H1 (cell line): Measurements from ENCODE around the gene GH1.

Experiments
- CREB1 ChIP-seq: IDR thresholded peaks from 2 replicates; pipeline ENCODE4 v1.6.1; 2012; ENCODE audit warnings: inconsistent platforms
- EZH2 ChIP-seq: fragments of 200-600 bp; sonication (generic); IDR thresholded peaks from 2 replicates; pipeline ENCODE4 v1.7.1; 2012; ENCODE audit warnings: low read depth, mild to moderate bottlenecking, moderate library complexity, low read length, inconsistent platforms; ENCODE audit not compliant: severe bottlenecking
- GTF2F1 ChIP-seq: IDR thresholded peaks from 2 replicates; pipeline ENCODE4 v1.6.1; 2012; ENCODE audit warnings: low read depth, low read length, improper control_type of control experiment, borderline replicate concordance
- NRF1 ChIP-seq: IDR thresholded peaks from 2 replicates; pipeline ENCODE4 v1.6.1; 2011; ENCODE audit warnings: mild to moderate bottlenecking, low read depth, low read length, improper control_type of control experiment
- POLR2A ChIP-seq, 2 experiments: IDR thresholded peaks; 1 replicate in 1 of 2; 2 replicates in 1 of 2; pipeline ENCODE4 v1.6.1; 2011; ENCODE audit warnings: low read depth in 2 of 2, low read length in 2 of 2, mild to moderate bottlenecking in 2 of 2; ENCODE audit errors: control extremely low read depth in 1 of 2
- POLR2AphosphoS5 ChIP-seq: IDR thresholded peaks from 2 replicates; pipeline ENCODE4 v1.6.1; 2011; ENCODE audit warnings: low read depth, low read length
- RFX5 ChIP-seq: IDR thresholded peaks from 2 replicates; pipeline ENCODE4 v1.6.1; 2011; ENCODE audit warnings: low read depth, low read length, improper control_type of control experiment, borderline replicate concordance
- SP2 ChIP-seq: IDR thresholded peaks from 2 replicates; pipeline ENCODE4 v1.6.1; 2012; ENCODE audit warnings: mild to moderate bottlenecking, low read length, inconsistent platforms
- ZNF274 ChIP-seq: IDR thresholded peaks from 2 replicates; pipeline ENCODE4 v1.7.0; 2012; ENCODE audit warnings: low read length, borderline replicate concordance; ENCODE audit errors: extremely low read depth
- TF ChIP-seq, protein P1 (sequence below), 3 experiments: IDR thresholded peaks; 1 replicate in 2 of 3; 2 replicates in 1 of 3; pipeline versions ENCODE4 v1.5.1 to v1.6.1; 2011; ENCODE audit warnings: low read length in 3 of 3, mild to moderate bottlenecking in 3 of 3, inconsistent platforms in 2 of 3, low read depth in 1 of 3, moderate library complexity in 1 of 3; ENCODE audit not compliant: insufficient read depth in 1 of 3; ENCODE audit errors: control extremely low read depth in 1 of 3

DNA sequence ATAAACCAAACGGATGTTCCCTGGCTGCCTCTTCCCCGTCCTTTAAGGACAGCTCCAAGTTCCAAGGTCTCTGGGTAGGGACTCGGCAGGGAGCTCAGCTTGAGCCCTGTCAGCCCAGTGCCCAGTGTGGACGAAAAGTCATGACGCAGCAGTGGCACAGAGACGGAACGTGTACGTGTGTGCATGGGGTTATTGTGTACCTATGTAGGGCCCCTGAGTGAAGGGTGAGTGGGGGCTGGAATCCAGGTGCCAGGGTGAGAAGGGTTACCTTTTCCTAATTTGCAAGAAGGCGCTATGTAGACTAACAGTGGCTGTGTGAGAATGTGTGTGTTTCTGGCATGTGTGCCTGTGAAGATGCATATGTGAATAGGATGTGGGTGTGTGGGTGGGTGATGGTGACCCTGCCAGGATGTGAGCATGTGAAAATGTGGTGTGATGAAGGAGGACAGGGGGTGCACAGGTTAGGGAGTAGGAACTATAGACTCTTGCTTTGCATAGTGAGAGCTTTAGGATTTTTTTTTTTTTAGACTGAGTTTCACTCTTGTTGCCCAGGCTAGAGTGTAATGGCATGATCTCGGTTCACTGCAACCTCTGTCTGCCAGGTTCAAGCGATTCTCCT, 48.1 kb upstream of the GH1 start:
- TF ChIP-seq POLR2AphosphoS5: no peak
- TF ChIP-seq, protein P1, sequence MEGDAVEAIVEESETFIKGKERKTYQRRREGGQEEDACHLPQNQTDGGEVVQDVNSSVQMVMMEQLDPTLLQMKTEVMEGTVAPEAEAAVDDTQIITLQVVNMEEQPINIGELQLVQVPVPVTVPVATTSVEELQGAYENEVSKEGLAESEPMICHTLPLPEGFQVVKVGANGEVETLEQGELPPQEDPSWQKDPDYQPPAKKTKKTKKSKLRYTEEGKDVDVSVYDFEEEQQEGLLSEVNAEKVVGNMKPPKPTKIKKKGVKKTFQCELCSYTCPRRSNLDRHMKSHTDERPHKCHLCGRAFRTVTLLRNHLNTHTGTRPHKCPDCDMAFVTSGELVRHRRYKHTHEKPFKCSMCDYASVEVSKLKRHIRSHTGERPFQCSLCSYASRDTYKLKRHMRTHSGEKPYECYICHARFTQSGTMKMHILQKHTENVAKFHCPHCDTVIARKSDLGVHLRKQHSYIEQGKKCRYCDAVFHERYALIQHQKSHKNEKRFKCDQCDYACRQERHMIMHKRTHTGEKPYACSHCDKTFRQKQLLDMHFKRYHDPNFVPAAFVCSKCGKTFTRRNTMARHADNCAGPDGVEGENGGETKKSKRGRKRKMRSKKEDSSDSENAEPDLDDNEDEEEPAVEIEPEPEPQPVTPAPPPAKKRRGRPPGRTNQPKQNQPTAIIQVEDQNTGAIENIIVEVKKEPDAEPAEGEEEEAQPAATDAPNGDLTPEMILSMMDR (IDR thresholded peaks at IDR 0.05; ENCODE audit: control extremely low read depth in 1 of 3, insufficient read depth in 1 of 3, low read depth in 1 of 3, low read length in 3 of 3): no peak
- TF ChIP-seq NRF1: no peak
- no peak for TF ChIP-seq EZH2
- no peak for TF ChIP-seq RFX5
- TF ChIP-seq ZNF274: no peak
- TF ChIP-seq CREB1: no peak
- no peak for TF ChIP-seq POLR2A (IDR thresholded peaks at IDR 0.05; ENCODE audit: control extremely low read depth in 1 of 2, low read depth in 2 of 2, low read length in 2 of 2)
- no peak for TF ChIP-seq SP2
- no peak for TF ChIP-seq GTF2F1
